ENCODE data around the gene FAM163B.

GRCh38 chr9:133529457-133529856 lies 79.7 kb downstream of the FAM163B start:
- TF ChIP-seq, protein P1, sequence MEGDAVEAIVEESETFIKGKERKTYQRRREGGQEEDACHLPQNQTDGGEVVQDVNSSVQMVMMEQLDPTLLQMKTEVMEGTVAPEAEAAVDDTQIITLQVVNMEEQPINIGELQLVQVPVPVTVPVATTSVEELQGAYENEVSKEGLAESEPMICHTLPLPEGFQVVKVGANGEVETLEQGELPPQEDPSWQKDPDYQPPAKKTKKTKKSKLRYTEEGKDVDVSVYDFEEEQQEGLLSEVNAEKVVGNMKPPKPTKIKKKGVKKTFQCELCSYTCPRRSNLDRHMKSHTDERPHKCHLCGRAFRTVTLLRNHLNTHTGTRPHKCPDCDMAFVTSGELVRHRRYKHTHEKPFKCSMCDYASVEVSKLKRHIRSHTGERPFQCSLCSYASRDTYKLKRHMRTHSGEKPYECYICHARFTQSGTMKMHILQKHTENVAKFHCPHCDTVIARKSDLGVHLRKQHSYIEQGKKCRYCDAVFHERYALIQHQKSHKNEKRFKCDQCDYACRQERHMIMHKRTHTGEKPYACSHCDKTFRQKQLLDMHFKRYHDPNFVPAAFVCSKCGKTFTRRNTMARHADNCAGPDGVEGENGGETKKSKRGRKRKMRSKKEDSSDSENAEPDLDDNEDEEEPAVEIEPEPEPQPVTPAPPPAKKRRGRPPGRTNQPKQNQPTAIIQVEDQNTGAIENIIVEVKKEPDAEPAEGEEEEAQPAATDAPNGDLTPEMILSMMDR (IDR thresholded peaks at IDR 0.05; ENCODE audit: extremely low read depth in 1 of 2, insufficient read depth in 1 of 2, low read depth in 1 of 2, low read length in 2 of 2) = no peak
- no peak for TF ChIP-seq POLR2A (IDR thresholded peaks at IDR 0.05; ENCODE audit: low read depth, low read length)
- TF ChIP-seq, protein P2, sequence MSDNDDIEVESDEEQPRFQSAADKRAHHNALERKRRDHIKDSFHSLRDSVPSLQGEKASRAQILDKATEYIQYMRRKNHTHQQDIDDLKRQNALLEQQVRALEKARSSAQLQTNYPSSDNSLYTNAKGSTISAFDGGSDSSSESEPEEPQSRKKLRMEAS (IDR thresholded peaks at IDR 0.05; ENCODE audit: insufficient read depth, insufficient read length) = no peak

All from endothelial cell of umbilical vein (primary cell).